ENCODE data around the gene MAP2K1. TPM values are rescaled to one million over a fixed set of nuclear protein-coding genes. Genes with fewer than 3 reads are reported as not detected.
A peak's percentile ranks its signal among the peaks of the same experiment; 100 is the strongest.
"Not testable (repeated sequence)": the region's sequence is repeated elsewhere in the genome, so short reads cannot be mapped to it uniquely, and the experiment has no call there.

The MAP2K1 gene
- total RNA-seq, 3 donors from 2014 or later: 29.2 to 59.7 (median 38.5) TPM

DNA sequence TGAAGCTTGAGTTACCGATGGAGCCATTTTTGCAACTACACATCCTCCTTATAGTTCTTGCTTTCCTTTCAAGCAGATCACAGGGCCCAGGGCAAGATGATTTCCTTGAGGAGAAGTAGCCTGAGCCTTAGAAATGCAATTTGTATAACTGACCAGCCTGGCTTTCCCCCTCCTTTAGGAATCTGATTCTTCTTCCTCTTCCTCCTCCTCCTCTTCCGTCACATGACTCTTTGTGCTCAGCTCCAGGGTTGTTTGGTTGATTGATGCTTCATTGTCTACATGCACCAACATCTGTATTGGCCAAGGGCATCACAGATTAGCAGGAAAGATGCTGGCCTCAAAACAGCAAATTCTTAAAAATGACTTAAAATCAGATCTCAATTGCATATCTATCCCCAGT is 107.5 kb downstream of the MAP2K1 start:
- TF ChIP-seq CTCF (IDR thresholded peaks at IDR 0.05): no peak
- TF ChIP-seq POLR2AphosphoS5 (IDR thresholded peaks at IDR 0.05): no peak
- TF ChIP-seq POLR2A (IDR thresholded peaks at IDR 0.05): no peak
- Histone ChIP-seq H3K4me1 (peaks cover 0 to 5% of the 10 kb centered on the region in 2 donors), H3K27me3 (no peaks in the 10 kb centered on the region), H3K9me3 (no peaks in the 10 kb centered on the region), H3K27ac (no peak overlapping the region), H3K4me3 (no peak overlapping the region), H3K36me3 (no peaks in the 10 kb centered on the region)
- no peak for DNase-seq (ENCODE audit: low spot score in 2 of 2)
- intact Hi-C loops (cut with DNase I; ENCODE audit: low total_unique reads): no loop called here

DNA sequence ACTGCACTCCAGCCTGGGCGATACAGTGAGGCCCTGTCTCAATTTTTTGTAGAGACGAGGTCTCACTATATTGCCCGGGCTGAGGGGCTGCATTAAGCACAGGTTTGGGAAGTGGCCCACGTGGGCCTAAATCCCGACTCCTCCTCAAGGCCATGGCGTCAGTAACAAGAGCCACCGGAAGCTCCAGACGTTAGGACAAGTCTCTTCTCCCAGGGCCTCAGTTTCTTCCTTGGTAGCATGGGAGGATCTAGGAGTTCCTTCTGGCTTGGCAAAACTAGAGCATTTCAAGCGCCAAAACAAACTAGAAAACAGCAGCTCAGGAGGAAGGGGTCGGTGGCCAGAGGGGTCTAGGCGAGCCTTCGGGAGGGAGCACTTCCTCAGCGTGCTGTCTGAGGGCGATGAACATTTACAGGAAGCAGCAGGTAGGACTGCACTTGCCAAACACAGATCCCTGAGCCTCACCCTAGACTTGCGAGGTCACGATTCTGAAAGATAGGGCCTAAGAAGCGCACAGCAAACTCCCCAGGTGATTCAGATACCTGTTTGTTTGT is 110.3 kb downstream of the MAP2K1 start:
- peak overlapping the region; percentile 79 to 91 (median 89) for H3K4me3 ChIP-seq
- no peak for TF ChIP-seq POLR2AphosphoS5 (IDR thresholded peaks at IDR 0.05)
- TF ChIP-seq CTCF (IDR thresholded peaks at IDR 0.05): no peak
- intact Hi-C loops (cut with DNase I; ENCODE audit: low total_unique reads): loop anchor here (5.0 kb wide), 1 partner anchor 110 kb away; the partner anchor contains the start of gene MAP2K1
- H3K27me3 ChIP-seq: no peaks in the 10 kb centered on the region
- peak overlapping the region; percentile 93 to 94 for H3K27ac ChIP-seq
- peaks cover 1% of the 10 kb centered on the region for H3K36me3 ChIP-seq
- no peaks in the 10 kb centered on the region for H3K9me3 ChIP-seq
- DNase-seq (ENCODE audit: low spot score in 2 of 2): no peak
- peaks cover 0 to 5% of the 10 kb centered on the region in 2 donors for H3K4me1 ChIP-seq

GRCh38 chr15:66497502-66498455 is 111.1 kb downstream of the MAP2K1 start, which contains the start of gene SNAPC5:
Gene SNAPC5 (minus strand): TSS chr15:66497762. CDS start chr15:66497731, 31 bp downstream.
- H3K4me3 ChIP-seq: peak within 1 kb of the TSS; percentile 79 to 91 (median 89)
- peaks cover 5% of the 10 kb centered on the region for H3K36me3 ChIP-seq
- intact Hi-C loops (cut with DNase I; ENCODE audit: low total_unique reads): loop anchor here (5.0 kb wide), 1 partner anchor 110 kb away; the partner anchor contains the start of gene MAP2K1
- peak; percentile 95 to 96 for DNase-seq (ENCODE audit: low spot score in 2 of 2)
- peak; percentile 90 to 92 (median 91) for TF ChIP-seq POLR2AphosphoS5 (IDR thresholded peaks at IDR 0.05)
- no peak for TF ChIP-seq POLR2A (IDR thresholded peaks at IDR 0.05)
- peak; percentile 87 to 98 (median 96) for TF ChIP-seq CTCF (IDR thresholded peaks at IDR 0.05)
- H3K9me3 ChIP-seq: no peaks in the 10 kb centered on the region
- H3K27ac ChIP-seq: peak within 1 kb of the TSS; percentile 93 to 94
- H3K4me1 ChIP-seq: peaks cover 2 to 5% of the 10 kb centered on the region in 2 donors
- no peaks in the 10 kb centered on the region for H3K27me3 ChIP-seq

GRCh38 chr15:66498501-66499386 is 112.0 kb downstream of the MAP2K1 start:
- Histone ChIP-seq H3K27me3 (no peaks in the 10 kb centered on the region), H3K27ac (peak overlapping the region in 1 of 2 donors; percentile 94), H3K4me1 (peaks cover 9 to 12% of the 10 kb centered on the region in 2 donors), H3K9me3 (no peaks in the 10 kb centered on the region), H3K36me3 (peaks cover 5% of the 10 kb centered on the region), H3K4me3 (no peak overlapping the region)
- intact Hi-C loops (cut with DNase I; ENCODE audit: low total_unique reads): loop anchor here (5.0 kb wide), 1 partner anchor 111 kb away; the partner anchor contains the start of gene MAP2K1
- no peak for DNase-seq (ENCODE audit: low spot score in 2 of 2)
- TF ChIP-seq CTCF (IDR thresholded peaks at IDR 0.05) (peak in 2 of 3 donors; percentile 20 to 34), POLR2A (IDR thresholded peaks at IDR 0.05) (no peak), POLR2AphosphoS5 (IDR thresholded peaks at IDR 0.05) (peak in 1 of 3 donors; percentile 8)

GRCh38 chr15:66500346-66500745 is 113.6 kb downstream of the MAP2K1 start:
- H3K27me3 ChIP-seq; H3K4me3 ChIP-seq; H3K9me3 ChIP-seq; intact Hi-C loops (cut with DNase I; ENCODE audit: low total_unique reads); H3K27ac ChIP-seq; DNase-seq (ENCODE audit: low spot score in 2 of 2); H3K36me3 ChIP-seq: not testable (repeated sequence)
- peaks cover 9 to 14% of the 10 kb centered on the region in 2 donors for H3K4me1 ChIP-seq

Measured in breast epithelium (tissue), 4 donors.